Kidney epithelial cell (primary cell): ENCODE measurements around the gene OLFM2. TPM values are rescaled to one million over a fixed set of nuclear protein-coding genes. Genes with fewer than 3 reads are reported as not detected.

Experiments used
- DNase-seq: peaks from one replicate; pipeline ENCODE4 v3.0.0-alpha.2; 2010; ENCODE audit warnings: low read depth
- H3K27me3 ChIP-seq: 2 replicates; pipeline ENCODE4 v1.6.0; 2011; ENCODE audit warnings: low read length; ENCODE audit not compliant: control insufficient read depth, insufficient read depth
- H3K36me3 ChIP-seq: 2 replicates; pipeline ENCODE4 v1.5.1; 2011; ENCODE audit warnings: low read length; ENCODE audit not compliant: control insufficient read depth, insufficient read depth
- H3K4me3 ChIP-seq: 2 replicates; pipeline ENCODE4 v1.5.1; 2011; ENCODE audit warnings: low read depth, mild to moderate bottlenecking, control low read depth, low read length
- total RNA-seq: library from RNA; depleted of rRNA; stranded (reverse); fragments of >200 nt; gene quantifications from 2 replicates; pipeline ENCODE4 v1.2.3, GENCODE V29; 2015
- TF ChIP-seq, protein P1 (sequence below): IDR thresholded peaks from 2 replicates; pipeline ENCODE4 v1.5.1; 2011; ENCODE audit warnings: mild to moderate bottlenecking, moderate library complexity, low read length, control low read depth, inconsistent platforms; ENCODE audit not compliant: insufficient read depth, poor library complexity, severe bottlenecking

OLFM2 gene
- total RNA-seq, 1 donor from 2014 or later = 15.8 TPM

DNA sequence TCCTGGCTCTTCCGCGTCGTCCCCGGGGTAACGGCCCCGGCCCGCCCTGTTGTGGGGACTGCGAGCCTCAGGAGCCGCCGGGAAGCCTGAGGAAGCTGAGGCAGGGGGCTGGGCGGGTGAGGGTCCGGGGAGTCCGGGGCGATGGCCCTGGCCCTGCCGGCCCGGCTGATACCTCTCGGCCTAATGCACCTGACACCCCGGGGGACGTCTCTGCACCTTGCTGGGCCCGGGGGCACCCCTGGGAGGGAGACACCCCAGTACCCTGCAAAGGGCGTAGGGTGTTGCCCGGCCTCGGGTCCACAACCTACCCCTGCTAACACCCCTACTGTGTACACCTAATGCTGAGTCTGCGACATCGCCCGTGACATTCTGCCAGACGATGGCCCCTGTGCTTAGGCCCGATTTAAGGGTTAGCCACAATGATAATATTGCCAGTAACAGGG lies 100.8 kb downstream of the OLFM2 start:
- H3K36me3 ChIP-seq = no peaks in the 10 kb centered on the region
- TF ChIP-seq, protein P1, sequence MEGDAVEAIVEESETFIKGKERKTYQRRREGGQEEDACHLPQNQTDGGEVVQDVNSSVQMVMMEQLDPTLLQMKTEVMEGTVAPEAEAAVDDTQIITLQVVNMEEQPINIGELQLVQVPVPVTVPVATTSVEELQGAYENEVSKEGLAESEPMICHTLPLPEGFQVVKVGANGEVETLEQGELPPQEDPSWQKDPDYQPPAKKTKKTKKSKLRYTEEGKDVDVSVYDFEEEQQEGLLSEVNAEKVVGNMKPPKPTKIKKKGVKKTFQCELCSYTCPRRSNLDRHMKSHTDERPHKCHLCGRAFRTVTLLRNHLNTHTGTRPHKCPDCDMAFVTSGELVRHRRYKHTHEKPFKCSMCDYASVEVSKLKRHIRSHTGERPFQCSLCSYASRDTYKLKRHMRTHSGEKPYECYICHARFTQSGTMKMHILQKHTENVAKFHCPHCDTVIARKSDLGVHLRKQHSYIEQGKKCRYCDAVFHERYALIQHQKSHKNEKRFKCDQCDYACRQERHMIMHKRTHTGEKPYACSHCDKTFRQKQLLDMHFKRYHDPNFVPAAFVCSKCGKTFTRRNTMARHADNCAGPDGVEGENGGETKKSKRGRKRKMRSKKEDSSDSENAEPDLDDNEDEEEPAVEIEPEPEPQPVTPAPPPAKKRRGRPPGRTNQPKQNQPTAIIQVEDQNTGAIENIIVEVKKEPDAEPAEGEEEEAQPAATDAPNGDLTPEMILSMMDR = no peak
- DNase-seq = no peak
- H3K27me3 ChIP-seq = no peaks in the 10 kb centered on the region
- H3K4me3 ChIP-seq = peak overlapping the region; percentile 92

DNA sequence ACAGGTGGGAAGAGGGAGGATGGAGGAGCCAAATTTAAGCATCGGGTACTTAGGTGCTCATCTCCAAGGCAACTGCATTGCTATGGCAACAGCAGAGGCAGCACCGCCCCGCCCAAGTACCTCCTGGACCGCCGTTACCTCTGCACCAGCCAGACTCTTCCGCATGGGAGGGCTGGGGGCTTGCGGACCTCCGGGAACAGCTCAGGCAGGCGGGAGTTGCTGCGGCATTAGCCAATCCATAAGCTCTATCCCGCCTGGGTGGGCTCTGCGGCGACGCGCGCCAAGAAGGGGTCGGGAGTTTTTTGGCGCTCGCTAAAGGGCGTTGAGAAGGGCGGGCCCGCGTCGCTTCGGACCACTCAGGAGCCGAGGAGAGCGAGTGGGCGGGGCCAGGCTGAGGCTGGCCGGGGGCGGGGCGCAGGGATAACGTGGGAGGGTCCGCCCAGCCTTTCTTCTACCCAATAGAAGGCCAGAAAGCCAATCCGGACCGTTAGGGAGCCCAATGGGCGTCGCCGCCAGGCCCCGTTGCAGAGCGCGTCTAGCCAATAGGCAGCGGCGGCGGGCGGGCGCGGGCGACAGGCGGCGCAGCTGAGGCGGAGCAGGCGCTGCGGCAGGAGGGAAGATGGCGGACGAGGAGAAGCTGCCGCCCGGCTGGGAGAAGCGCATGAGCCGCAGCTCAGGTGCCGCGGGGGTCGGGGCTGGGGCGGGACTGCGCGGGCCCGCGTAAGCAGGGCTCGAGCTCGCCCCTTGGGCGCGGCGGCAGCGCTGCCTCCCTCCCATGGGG lies 101.4 kb downstream of the OLFM2 start, which contains the start of gene PIN1:
TSS of gene PIN1 (plus strand) at position 593 of the 781 bp plus-strand sequence. CDS start at position 620, 27 bp downstream.
- TF ChIP-seq, protein P1 = peak; percentile 27

DNA sequence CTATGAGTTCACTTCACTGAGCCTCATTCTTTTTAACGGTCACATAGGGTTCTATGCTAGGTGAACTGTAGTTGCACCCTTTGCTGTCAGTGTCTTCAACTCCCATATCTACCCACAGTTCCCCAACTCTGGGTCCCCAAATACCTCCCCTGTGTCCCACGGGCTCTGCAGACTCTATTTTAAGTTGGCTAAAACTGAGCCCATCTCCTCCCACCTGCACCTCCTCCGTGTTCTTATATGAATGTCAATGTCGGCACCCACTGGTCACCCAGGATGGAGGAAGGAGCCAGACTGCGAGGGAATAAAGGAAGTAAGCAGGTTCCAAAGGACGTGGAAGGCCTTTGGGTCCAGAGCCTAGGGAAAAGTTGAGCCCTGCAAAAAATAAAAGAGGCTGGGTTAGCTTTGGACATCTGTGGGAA lies 102.0 kb downstream of the OLFM2 start:
- TF ChIP-seq, protein P1 = no peak
- peak overlapping the region; percentile 66 for H3K4me3 ChIP-seq
- H3K36me3 ChIP-seq = no peaks in the 10 kb centered on the region
- DNase-seq = no peak
- H3K27me3 ChIP-seq = no peaks in the 10 kb centered on the region

More for the DNA sequence above, 101.4 kb downstream of the OLFM2 start, which contains the start of gene PIN1:
- Histone ChIP-seq H3K36me3 (no peaks in the 10 kb centered on the region), H3K4me3 (peak within 1 kb of the TSS; percentile 92), H3K27me3 (no peaks in the 10 kb centered on the region)
- DNase-seq = peak; percentile 86

DNA sequence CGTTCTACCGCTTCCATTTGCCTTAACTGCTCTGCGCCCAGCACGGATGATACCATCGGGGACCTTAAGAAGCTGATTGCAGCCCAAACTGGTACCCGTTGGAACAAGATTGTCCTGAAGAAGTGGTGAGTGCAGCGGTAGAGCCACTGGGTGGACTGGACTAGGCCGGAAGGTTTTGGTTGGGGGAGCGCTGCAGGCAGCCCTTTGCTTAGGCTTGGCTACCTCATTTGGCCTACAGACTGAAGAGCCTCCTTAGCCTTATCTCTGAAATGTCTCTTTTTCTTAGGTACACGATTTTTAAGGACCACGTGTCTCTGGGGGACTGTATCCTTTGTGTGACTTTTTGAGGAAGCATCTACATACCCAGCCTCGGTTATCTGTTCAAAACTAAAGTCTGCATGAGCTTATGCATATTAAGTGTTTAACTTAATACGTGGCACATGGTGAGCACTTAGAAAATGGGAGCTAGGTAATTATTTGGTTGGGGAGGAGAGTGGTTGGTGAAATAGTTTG lies 107.7 kb downstream of the OLFM2 start:
- TF ChIP-seq, protein P1 = no peak
- no peaks in the 10 kb centered on the region for H3K27me3 ChIP-seq
- H3K4me3 ChIP-seq = peak overlapping the region; percentile 84

DNA sequence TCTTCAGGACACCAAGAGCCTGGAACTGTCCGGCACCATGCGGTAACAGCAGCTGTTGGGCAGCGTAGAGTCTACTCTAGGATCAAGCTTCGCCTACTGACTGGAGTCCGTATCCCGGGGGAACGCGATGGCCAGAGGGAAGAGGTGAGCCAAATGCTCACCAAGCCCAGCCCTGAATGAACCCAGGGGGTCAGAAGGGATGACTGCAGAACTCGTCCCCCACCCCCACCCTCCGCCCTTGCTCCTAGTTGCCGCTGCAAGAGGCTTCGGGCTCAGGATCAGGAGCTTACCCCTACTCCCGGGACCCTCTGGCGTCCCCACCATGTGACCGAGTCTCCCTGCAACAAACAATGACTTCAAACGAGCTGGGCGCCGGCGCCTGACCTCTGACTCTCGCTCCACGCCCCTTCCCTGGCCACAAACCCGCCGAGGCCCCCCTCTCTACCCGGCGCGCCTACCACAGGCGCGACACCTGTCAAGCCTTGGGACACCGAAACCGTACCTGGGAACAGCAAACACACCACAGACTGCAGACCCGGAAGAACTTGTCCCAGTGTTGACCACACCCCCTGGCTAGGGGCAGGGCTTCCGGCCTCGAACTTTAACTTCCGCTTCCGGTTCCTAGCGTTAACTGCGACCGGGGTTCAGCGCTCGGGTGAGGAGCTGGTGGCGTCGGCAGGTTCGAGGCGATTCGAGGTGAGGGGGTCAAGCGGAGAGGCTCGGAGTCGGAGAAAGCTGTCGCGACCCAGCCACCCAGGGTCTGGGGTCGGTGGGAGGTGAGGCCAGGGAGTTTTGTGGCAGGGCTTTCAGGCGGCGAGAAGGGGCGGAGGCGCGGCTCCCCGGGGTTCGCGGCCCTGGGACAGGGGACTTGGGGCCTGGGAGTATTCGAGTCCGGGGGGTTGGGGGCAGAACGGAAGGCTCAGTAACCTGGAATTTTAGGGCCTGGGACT lies 108.8 kb downstream of the OLFM2 start, which contains the start of gene UBL5:
TSS of gene UBL5 (plus strand) at position 630 of the 950 bp plus-strand sequence. CDS start 420 bp downstream, outside the sequence.
- Histone ChIP-seq H3K27me3 (no peaks in the 10 kb centered on the region), H3K36me3 (no peaks in the 10 kb centered on the region), H3K4me3 (peak within 1 kb of the TSS; percentile 84)
- peak; percentile 59 for DNase-seq
- TF ChIP-seq, protein P1 = no peak

More for the DNA sequence above, 107.7 kb downstream of the OLFM2 start:
- DNase-seq = no peak
- H3K36me3 ChIP-seq = no peaks in the 10 kb centered on the region
